ENCODE results near the gene ZNF385A. TPM values are rescaled to one million over a fixed set of nuclear protein-coding genes. Genes with fewer than 3 reads are reported as not detected.
A peak's percentile ranks its signal among the peaks of the same experiment; 100 is the strongest.

ZNF385A gene
- total and polyA plus RNA-seq, 2 of the 4 experiments (the other 2 are of a cell fraction) = 0.36 to 2.5 TPM

DNA sequence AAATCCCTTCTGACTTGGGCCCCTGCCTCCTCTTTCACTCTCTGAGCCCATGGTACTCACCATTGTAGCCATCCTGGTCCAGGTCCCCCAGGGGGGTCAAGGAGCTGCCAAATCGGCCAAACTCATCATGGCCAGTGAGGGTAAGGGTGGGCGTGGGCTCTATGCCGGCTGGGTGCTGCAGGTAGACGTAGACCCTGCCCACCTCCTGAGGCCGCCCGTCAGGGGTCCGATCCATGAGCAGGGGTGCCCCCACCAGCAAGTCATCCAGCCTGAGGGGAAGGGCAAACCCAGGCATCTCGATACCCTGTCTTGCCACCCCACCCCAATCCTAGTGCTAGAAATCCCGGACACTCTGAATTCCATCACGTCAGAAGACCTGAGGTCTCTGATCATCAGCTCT, 20.6 kb upstream of the ZNF385A start:
- dilution Hi-C loops (cut with HindIII; ENCODE audit: low sequenced_read_pairs, unreplicated experiment) = no loop called here
- no peak overlapping the region for H3K4me2 ChIP-seq (ENCODE audit: low read depth, low read length)
- H3K27ac ChIP-seq (ENCODE audit: insufficient read depth, low read length) = no peak overlapping the region
- no peak overlapping the region for H3K23ac ChIP-seq (ENCODE audit: low read depth, low read length)
- no peaks in the 10 kb centered on the region for H3K9me3 ChIP-seq (ENCODE audit: control insufficient read depth, insufficient read depth, low read length)
- H2AK9ac ChIP-seq (replicated peaks; ENCODE audit: low read depth, low read length, poor library complexity) = peak overlapping the region; percentile 3
- TF ChIP-seq POLR2A (IDR thresholded peaks at IDR 0.05; ENCODE audit: low read depth, low read length) (no peak), MXI1 (IDR thresholded peaks at IDR 0.05; ENCODE audit: borderline replicate concordance, low read depth, low read length) (no peak), BHLHE40 (IDR thresholded peaks at IDR 0.05; ENCODE audit: low read depth, low read length) (no peak)
- TF ChIP-seq, protein P1, sequence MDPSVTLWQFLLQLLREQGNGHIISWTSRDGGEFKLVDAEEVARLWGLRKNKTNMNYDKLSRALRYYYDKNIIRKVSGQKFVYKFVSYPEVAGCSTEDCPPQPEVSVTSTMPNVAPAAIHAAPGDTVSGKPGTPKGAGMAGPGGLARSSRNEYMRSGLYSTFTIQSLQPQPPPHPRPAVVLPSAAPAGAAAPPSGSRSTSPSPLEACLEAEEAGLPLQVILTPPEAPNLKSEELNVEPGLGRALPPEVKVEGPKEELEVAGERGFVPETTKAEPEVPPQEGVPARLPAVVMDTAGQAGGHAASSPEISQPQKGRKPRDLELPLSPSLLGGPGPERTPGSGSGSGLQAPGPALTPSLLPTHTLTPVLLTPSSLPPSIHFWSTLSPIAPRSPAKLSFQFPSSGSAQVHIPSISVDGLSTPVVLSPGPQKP (IDR thresholded peaks at IDR 0.05; ENCODE audit: borderline replicate concordance, low read depth, low read length) = no peak
- TF ChIP-seq, protein P2, sequence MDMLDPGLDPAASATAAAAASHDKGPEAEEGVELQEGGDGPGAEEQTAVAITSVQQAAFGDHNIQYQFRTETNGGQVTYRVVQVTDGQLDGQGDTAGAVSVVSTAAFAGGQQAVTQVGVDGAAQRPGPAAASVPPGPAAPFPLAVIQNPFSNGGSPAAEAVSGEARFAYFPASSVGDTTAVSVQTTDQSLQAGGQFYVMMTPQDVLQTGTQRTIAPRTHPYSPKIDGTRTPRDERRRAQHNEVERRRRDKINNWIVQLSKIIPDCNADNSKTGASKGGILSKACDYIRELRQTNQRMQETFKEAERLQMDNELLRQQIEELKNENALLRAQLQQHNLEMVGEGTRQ (IDR thresholded peaks at IDR 0.05; ENCODE audit: low read depth, low read length) = no peak
- H2BK120ac ChIP-seq (ENCODE audit: low read depth, low read length) = no peak overlapping the region
- BruUV-seq (replicated peaks) = no TSS peak
- peaks cover 48% of the 10 kb centered on the region for H4K20me1 ChIP-seq (ENCODE audit: insufficient read depth, low read length)
- intact Hi-C loops (cut with micrococcal nuclease) = no loop called here
- no peak overlapping the region for H2BK15ac ChIP-seq (ENCODE audit: low read depth, low read length)
- in situ Hi-C loops (cut with MboI; ENCODE audit: low sequenced_read_pairs) = no loop called here
- WGBS, 2 experiments (ENCODE audit: extremely low coverage in 2 of 2, insufficient read length in 1 of 2) = 93% methylated on average over 3 of the region's 10 CpGs; no CpG with 5 or more reads in 1 of the 2 experiments
- H3K79me1 ChIP-seq (ENCODE audit: low read depth in 1 of 2, low read length in 2 of 2) = peaks cover 53 to 79% of the 10 kb centered on the region in 2 experiments
- ATAC-seq (ENCODE audit: low read depth) (no peak), DNase-seq (no peak)
- H3K36me3 ChIP-seq (ENCODE audit: control insufficient read depth, insufficient read depth, low read length) = peaks cover 86% of the 10 kb centered on the region
- H3K9ac ChIP-seq (ENCODE audit: low read depth, low read length) = no peak overlapping the region
- no peak overlapping the region for H4K8ac ChIP-seq (ENCODE audit: low read depth in 2 of 2, low read length in 2 of 2)
- ChIA-PET POLR2A (ENCODE audit: unreplicated experiment) (no interaction called here), CTCF (interaction anchor here (0.6 to 1.5 kb wide), 2 partner anchors 26 to 196 kb away, joined by 3 to 5 read pairs; no protein-coding TSS in a partner anchor)
- H3K9me1 ChIP-seq (ENCODE audit: insufficient read depth, low read length) = no peaks in the 10 kb centered on the region
- no peak overlapping the region for H2AFZ ChIP-seq (replicated peaks; ENCODE audit: low read length, poor library complexity)
- no peak overlapping the region for H4K91ac ChIP-seq (ENCODE audit: insufficient read depth, low read depth, low read length)
- no peak overlapping the region for H3K4ac ChIP-seq (ENCODE audit: low read depth, low read length)
- H3K27me3 ChIP-seq (ENCODE audit: control insufficient read depth, insufficient read depth, low read length) = no peaks in the 10 kb centered on the region
- H2BK20ac ChIP-seq (ENCODE audit: low read depth, low read length) = no peak overlapping the region
- no peak overlapping the region for H2AK5ac ChIP-seq (ENCODE audit: low read depth, low read length)
- H3K14ac ChIP-seq (replicated peaks; ENCODE audit: low read depth, low read length) = no peak overlapping the region
- no peak overlapping the region for H2BK5ac ChIP-seq (ENCODE audit: low read depth, low read length, poor library complexity, severe bottlenecking)
- no peak overlapping the region for H3K18ac ChIP-seq (ENCODE audit: low read depth, low read length)
- H3K4me3 ChIP-seq (ENCODE audit: insufficient read depth, low read depth, low read length) = no peak overlapping the region
- H4K5ac ChIP-seq (ENCODE audit: low read depth, low read length) = no peak overlapping the region
- no peak overlapping the region for H3K56ac ChIP-seq (ENCODE audit: extremely low read depth, insufficient read depth, low read length)
- no peaks in the 10 kb centered on the region for H3K4me1 ChIP-seq (ENCODE audit: control insufficient read depth, insufficient read depth, low read length)
